ENCODE data around the gene SGSM1. TPM values are rescaled to one million over a fixed set of nuclear protein-coding genes. Genes with fewer than 3 reads are reported as not detected.

SGSM1 gene
- total and polyA plus RNA-seq, 9 of the 15 experiments (the other 6 are each of a cell fraction or from before 2014, with no cell fraction given), result not detected

GRCh38 chr22:24930678-24931077 is 124.7 kb downstream of the SGSM1 start:
- no peaks in the 10 kb centered on the region for H3K9me3 ChIP-seq (replicated peaks; ENCODE audit: control insufficient read depth, insufficient read depth, low read depth, low read length)
- ChIA-PET CTCF (ENCODE audit: low intra/inter-chr PET ratio) (no interaction called here), POLR2A (interaction anchor here (0.6 kb wide), 1 partner anchor 19 kb away, joined by 3 read pairs; no protein-coding TSS in a partner anchor)
- H3K4me1 ChIP-seq (replicated peaks in 1 of 2; ENCODE audit: control insufficient read depth in 2 of 2, insufficient read depth in 2 of 2, low read length in 2 of 2), result no peaks in the 10 kb centered on the region
- H3K27me3 ChIP-seq (ENCODE audit: control insufficient read depth in 2 of 2, insufficient read depth in 2 of 2, low read length in 2 of 2), result peaks cover 0 to 6% of the 10 kb centered on the region in 2 experiments; a peak in 1 of 5 replicates
- H2AFZ ChIP-seq (ENCODE audit: low read depth, low read length), result no peak overlapping the region
- no peak overlapping the region for H3K4me2 ChIP-seq (ENCODE audit: insufficient read depth, low read length)
- H3K27ac ChIP-seq (ENCODE audit: extremely low read depth, low read depth, low read length), result no peak overlapping the region
- in situ Hi-C loops (cut with MboI), result no loop called here
- ATAC-seq (no peak), DNase-seq (ENCODE audit: extremely low read depth in 1 of 4, low spot score in 3 of 4) (no peak), FAIRE-seq (no peak)
- no peaks in the 10 kb centered on the region for H3K36me3 ChIP-seq (ENCODE audit: control insufficient read depth, insufficient read depth, low read length)
- no peaks in the 10 kb centered on the region for H3K79me2 ChIP-seq (ENCODE audit: control insufficient read depth, insufficient read depth, low read length)
- no peak overlapping the region for H3K9ac ChIP-seq (ENCODE audit: insufficient read depth in 1 of 2, low read depth in 2 of 2, low read length in 2 of 2)
- TF ChIP-seq, protein P1, sequence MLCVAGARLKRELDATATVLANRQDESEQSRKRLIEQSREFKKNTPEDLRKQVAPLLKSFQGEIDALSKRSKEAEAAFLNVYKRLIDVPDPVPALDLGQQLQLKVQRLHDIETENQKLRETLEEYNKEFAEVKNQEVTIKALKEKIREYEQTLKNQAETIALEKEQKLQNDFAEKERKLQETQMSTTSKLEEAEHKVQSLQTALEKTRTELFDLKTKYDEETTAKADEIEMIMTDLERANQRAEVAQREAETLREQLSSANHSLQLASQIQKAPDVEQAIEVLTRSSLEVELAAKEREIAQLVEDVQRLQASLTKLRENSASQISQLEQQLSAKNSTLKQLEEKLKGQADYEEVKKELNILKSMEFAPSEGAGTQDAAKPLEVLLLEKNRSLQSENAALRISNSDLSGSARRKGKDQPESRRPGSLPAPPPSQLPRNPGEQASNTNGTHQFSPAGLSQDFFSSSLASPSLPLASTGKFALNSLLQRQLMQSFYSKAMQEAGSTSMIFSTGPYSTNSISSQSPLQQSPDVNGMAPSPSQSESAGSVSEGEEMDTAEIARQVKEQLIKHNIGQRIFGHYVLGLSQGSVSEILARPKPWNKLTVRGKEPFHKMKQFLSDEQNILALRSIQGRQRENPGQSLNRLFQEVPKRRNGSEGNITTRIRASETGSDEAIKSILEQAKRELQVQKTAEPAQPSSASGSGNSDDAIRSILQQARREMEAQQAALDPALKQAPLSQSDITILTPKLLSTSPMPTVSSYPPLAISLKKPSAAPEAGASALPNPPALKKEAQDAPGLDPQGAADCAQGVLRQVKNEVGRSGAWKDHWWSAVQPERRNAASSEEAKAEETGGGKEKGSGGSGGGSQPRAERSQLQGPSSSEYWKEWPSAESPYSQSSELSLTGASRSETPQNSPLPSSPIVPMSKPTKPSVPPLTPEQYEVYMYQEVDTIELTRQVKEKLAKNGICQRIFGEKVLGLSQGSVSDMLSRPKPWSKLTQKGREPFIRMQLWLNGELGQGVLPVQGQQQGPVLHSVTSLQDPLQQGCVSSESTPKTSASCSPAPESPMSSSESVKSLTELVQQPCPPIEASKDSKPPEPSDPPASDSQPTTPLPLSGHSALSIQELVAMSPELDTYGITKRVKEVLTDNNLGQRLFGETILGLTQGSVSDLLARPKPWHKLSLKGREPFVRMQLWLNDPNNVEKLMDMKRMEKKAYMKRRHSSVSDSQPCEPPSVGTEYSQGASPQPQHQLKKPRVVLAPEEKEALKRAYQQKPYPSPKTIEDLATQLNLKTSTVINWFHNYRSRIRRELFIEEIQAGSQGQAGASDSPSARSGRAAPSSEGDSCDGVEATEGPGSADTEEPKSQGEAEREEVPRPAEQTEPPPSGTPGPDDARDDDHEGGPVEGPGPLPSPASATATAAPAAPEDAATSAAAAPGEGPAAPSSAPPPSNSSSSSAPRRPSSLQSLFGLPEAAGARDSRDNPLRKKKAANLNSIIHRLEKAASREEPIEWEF (CRISPR knock-in tag; IDR thresholded peaks at IDR 0.05), result no peak
- TF ChIP-seq ZNF217 (CRISPR knock-in tag; IDR thresholded peaks at IDR 0.05), result no peak
- TF ChIP-seq NFXL1 (CRISPR knock-in tag; IDR thresholded peaks at IDR 0.05), result no peak
- intact Hi-C loops (cut with micrococcal nuclease), result no loop called here
- 0% methylated on average over 3 of the region's 3 CpGs for WGBS (ENCODE audit: insufficient coverage, low coverage, missing lambda C conversion rate)
- no peaks in the 10 kb centered on the region for H3K9me1 ChIP-seq (ENCODE audit: control insufficient read depth, insufficient read depth, low read length)
- H4K20me1 ChIP-seq (replicated peaks; ENCODE audit: control insufficient read depth, insufficient read depth, low read length), result no peaks in the 10 kb centered on the region
- no peak overlapping the region for H3K4me3 ChIP-seq
- no TSS peak for BruUV-seq (replicated peaks)
